Activated T-cell treated with anti-CD3 and anti-CD28 coated beads for 48 hours (primary cell): ENCODE data around the gene CD276.
"Not testable (repeated sequence)": the region's sequence is repeated elsewhere in the genome, so short reads cannot be mapped to it uniquely, and the experiment has no call there.

ENCODE experiments used
- DNase-seq: peaks from one replicate; pipeline ENCODE4 v3.0.0-alpha.2; 2020; ENCODE audit warnings: low read depth

CD276 gene

DNA sequence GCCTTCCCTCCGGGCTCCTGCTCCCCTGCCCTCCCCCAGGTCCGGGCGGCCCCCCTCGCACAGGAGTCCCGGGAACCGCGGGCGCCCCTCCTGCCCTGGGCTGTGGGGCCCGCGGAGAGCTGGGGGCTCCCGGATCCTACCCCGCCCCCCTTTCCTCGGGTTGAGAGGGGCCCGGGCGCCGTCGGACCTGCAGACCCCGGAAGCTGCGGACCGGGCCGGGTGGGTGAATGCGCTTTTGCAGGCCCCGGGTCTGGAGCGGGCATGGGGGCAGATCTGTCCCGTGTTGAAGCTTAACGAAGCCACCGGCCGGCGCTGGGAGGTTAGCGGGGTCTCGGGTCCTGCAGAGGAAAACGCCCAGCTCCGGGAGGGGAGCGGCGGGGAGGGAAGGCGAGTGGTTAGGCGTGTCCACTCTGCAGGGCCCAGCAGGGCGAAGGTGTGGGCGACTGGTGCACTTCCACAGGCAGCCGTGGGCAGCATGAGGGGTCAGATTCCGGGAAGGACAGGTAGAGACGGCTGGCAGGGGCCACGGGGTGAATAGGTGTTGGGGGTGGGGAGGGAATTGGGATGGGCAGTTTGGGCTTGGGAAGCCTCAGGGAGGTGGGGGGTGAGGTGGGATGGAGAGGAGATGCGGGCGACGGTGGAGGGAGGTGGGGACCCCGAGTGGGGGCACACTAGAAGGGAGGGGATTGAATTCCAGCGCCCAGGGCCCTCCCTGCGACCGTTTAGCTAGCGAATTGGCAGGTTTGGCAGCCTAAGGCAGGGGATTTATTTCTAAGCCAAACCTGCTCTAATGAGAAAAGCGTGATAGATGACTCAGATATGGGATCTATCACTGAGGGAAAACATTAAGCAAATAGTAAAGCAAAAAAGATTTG is 635 bp downstream of the CD276 start:
- DNase-seq = no peak

DNA sequence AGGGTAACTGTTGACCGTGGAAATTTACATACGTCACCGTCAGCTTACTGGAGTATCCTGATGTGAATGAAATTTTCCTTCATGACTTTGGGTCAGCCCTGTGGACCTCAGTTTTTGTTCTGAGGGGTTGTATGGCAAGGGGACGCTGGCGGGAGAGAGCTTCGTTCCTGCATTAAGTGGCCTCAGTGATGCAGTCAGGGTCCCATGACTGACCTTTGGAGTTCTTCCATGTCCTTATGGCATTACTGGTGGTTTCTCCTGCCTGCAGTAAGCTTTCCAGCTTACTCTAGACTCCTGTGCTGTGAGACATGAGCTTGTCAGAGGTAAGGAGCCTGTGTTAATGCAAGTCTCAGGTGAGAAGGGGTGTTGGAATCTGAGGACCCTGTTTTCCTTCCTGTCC is 1.8 kb downstream of the CD276 start:
- no peak for DNase-seq

DNA sequence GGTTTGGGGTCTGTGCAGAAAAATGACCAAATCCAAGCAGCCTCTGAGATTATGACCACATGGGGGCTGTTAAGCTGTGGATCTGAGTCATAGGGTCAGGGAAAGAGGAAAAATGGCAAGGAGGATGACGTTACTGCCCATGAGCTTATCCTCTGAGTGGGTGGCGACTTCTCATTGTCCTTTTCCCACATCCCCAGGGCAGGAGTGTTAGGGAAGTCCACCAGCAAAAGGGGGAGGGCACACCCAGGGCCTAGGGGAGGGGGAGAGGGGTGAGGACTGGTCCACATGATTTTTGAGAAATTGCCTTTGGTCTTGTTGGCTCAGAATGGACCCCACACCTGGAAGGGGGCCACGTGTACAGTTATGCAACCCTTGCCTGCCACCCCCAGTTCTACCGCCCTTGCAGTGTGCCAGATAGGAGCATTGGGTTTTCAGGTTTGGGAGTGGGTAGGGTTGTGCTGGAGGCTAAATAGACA is 2.6 kb downstream of the CD276 start:
- DNase-seq = no peak

DNA sequence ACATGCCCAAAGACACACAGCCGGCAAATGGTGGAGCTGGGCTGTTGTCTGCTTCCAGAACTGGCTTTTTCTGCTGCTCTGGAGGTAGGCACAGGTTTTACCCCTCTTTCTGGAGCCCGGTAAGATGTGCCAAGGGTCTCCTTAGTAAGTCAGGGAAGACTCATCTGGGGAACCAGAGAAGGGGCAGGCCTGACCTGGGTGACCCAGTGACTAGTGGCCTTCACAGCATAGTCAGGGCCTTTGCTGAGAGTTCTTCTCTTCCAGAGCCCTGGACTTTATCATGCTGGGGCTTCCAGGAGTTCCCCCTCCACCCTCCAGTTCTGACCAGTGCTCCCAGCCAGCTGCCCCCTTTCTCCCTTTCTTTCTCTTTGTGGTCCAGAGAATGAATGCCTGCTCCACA is 3.2 kb downstream of the CD276 start:
- DNase-seq = no peak

DNA sequence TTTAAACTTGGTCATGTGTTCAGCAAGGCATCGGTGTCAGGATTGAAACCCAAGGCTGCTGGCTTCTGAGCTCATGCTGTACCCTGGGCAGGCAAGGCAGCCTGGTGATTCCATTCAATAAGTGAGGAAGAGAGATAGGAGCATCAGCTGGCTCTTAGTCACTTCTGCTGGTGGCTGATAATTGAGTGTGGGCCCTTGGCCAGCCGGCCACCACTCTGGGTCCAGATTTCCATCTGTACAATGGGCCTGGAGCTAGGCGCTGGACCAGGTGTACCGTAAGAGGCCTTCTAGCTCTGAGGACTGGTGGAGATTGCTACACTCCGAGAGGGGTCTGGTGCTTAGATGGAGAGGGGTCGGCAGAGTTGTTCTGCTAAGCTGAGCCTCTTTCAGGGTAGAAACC is 4.3 kb downstream of the CD276 start:
- no peak for DNase-seq

DNA sequence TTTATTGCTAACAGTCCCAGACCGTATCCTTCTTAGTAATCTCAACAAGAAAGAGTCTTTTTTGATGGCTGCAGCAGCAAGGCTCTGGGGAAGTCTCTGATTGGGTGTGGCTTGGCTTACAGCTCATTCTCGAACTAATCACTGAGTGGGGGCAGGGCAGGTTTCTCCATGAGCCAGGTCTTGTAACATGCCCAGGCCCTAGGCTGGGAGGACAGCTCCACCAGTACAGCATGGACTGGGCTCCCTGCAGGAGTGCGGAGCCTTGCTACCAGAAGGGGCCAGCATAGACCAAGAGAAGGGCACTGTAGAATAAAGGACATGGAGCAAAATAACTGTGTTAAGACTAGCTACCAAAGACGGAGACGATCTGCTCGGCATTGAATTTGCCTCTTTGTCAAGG is 7.2 kb downstream of the CD276 start:
- DNase-seq = no peak

DNA sequence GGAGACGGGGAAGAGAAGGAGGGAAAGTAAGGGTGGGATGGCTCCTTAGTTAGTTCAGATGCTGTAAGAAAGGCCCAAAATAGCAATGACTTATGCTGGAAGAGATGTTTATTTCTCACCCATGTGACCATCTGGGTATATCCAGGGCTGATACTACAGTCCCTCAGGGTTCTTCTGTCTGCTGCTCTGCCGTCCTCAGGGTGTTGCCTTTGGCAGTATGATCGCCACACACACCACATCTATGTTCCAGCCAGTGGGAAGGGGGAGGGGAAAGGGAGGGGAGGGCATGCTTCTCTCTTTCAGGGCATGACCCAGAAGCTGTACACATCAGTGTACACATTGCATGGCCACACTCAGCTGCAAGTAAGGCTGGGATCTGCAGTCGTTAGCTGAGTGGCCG is 10.2 kb downstream of the CD276 start:
- no peak for DNase-seq

DNA sequence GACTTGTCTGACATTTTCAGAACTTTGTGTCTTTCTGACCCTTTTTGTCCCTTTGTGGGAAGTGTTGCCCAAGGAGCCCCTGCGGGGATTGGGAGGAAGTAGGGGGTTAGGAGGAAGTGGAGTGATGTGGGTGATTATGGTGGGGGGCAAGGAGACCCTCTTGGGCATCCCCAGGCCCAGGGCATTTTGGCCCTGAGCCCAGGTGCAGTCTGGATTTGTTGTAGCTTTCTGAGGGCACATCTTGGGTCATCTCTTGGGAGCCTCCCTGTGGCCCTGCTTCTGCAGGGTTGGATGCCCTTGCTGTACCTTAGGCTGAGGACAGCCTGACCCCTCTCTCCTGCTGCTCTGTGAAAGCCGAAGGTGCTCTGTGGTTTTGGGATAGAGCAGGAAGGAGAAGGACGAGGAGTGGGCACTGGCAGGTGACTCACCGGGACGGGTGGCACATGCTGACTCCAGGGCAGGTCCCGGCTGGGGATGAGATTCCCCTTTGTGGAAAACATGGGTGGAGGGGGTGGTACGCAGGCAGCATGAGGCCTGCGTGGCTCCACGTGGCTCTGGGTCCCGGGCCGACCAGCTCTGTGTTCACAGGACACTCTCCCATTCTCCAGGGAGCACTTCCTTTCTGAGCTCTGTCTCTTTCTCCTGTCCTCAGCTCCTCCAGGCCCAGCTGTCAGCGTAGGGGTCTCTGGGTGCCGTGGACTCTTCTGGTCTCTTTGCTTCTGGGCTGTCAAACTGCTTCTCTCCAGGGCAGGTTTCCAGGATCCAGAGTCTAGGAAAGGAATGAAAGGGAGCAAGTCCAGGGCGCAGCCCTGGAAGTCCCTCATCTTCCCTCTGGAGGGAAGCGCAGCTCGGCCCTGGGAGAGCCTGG is 11.8 kb downstream of the CD276 start:
- DNase-seq = no peak

DNA sequence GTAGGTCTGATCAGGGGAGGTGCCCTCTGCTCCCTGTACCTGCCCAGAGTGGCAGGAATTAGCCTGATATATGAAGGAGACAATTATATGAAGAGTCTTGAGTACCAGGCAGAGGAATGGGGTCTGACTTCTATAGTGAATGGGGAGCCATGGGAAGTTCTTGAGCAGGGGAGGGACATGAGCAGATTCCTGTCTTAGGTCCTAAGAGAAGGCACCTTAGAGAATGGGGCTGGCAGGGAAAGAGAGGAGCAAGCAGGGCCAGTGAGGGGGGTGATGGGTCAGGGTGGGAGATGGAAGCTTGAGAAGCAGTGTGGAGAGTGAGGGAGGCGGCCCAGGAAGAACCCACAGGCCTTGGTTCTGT is 12.4 kb downstream of the CD276 start:
- DNase-seq = no peak

DNA sequence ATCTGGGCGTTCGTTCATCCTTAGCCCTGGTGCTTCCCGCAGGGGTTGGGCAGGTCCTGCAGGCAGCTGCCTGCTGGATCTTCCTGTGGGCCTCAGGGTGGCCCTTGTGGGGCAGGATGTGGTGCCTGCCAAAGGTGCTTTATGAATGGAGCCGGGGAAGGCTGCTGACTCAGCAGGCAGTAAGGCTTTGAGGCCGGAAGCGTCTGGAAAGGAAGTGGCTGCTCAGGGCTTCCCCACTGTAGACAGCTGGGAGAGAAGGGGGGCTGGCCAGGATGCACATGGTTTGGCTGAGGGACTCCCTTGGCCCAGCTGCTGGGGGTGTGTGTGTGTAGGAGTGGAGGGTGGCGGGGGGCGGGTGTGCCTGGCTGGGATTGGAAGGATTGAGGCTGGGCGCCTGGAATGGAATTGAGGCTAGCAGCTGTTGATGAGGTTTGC is 12.9 kb downstream of the CD276 start:
- DNase-seq = peak; percentile 72

DNA sequence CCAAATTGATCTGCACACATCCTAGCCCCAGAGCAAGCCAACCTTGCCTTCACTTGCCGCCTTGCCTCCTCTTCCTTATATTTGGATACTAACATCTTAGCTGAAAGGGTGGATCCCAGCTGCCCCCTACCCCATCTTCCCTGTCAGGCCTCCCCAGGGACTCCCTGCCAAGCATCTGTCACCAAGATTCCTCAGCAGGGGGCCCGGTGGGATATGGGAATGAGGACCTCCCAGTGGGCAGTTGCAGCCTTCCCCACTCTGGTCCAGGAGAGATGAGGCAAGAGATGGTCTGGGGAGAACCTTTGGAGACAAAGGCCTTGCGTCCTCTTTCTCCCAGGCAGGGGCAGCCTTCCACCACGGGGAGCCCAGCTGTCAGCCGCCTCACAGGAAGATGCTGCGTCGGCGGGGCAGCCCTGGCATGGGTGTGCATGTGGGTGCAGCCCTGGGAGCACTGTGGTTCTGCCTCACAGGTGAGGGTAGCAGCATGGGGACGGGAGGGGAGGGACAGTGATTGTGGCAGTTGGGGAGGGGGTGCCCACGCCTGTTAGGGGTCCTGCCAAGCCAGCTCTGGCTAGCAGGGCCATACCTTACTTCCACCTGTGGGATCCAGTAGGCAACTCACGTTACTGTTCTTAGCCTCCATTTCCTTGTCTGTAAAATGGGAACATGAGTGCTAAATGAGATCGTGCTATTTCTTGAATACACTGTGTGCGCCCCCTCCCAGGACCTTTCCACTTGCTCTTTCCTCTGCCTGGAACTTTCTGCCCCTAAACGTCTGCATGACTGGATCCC is 15.3 kb downstream of the CD276 start:
- DNase-seq = no peak

DNA sequence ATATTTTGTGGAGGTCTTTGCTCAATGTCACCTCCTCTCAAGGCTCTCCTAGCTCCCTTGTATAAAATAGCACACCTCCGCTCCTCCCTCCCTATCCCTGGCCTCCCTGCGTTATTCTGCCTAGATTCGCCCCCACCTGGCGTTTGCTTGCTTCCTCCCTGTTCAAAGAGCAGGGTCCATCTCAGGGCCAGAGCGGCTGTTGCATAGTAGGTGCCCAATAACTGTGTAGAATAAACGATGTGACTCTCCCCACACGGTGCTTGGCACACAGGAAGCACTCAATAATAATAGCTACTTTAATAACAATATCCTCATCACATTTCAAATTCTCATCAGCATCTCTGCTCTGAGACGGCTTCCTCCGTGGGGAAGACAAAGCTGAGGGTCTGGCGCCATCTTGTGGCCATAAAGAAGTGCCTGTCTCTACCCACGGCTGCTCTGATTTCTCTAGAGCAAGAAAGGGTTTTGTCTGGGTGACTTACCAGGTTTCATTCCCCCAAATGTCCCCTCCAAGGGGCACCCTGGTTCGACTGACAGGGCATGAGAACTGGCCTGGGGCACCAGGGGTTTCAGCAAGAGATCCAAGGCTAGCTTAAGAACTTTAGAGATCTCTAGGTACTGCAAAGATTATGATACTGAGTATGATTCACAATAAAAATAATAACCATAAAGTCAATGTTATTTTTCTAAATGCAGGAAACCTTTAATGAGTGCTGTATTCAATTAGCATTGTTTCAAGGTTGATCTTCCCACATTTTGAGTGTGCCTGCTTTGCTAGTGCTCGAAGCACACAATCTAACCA is 16.1 kb downstream of the CD276 start:
- DNase-seq = peak; percentile 54

DNA sequence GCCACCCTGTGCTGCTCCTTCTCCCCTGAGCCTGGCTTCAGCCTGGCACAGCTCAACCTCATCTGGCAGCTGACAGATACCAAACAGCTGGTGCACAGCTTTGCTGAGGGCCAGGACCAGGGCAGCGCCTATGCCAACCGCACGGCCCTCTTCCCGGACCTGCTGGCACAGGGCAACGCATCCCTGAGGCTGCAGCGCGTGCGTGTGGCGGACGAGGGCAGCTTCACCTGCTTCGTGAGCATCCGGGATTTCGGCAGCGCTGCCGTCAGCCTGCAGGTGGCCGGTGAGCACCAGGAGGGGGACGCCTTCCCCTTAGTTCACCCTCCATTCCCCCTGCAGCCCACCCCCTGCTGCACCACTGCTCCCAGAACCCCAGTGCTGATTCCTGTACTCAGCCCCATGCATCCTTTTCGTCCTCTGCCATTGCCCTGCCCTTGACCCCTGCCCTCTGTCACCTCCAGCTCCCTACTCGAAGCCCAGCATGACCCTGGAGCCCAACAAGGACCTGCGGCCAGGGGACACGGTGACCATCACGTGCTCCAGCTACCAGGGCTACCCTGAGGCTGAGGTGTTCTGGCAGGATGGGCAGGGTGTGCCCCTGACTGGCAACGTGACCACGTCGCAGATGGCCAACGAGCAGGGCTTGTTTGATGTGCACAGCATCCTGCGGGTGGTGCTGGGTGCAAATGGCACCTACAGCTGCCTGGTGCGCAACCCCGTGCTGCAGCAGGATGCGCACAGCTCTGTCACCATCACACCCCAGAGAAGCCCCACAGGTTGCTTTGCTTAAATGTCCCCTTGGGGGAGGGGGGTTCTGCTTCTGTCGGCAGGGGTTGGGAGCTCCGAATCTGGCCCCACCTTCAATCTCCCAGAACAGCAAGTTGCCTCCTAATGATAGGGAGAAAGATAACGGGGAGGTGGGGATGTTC is 18.4 kb downstream of the CD276 start:
- DNase-seq = not testable (repeated sequence)

DNA sequence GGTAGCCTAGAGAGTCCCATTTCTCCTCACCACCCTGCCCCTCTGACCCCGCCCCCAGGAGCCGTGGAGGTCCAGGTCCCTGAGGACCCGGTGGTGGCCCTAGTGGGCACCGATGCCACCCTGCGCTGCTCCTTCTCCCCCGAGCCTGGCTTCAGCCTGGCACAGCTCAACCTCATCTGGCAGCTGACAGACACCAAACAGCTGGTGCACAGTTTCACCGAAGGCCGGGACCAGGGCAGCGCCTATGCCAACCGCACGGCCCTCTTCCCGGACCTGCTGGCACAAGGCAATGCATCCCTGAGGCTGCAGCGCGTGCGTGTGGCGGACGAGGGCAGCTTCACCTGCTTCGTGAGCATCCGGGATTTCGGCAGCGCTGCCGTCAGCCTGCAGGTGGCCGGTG is 19.4 kb downstream of the CD276 start:
- not testable (repeated sequence) for DNase-seq

DNA sequence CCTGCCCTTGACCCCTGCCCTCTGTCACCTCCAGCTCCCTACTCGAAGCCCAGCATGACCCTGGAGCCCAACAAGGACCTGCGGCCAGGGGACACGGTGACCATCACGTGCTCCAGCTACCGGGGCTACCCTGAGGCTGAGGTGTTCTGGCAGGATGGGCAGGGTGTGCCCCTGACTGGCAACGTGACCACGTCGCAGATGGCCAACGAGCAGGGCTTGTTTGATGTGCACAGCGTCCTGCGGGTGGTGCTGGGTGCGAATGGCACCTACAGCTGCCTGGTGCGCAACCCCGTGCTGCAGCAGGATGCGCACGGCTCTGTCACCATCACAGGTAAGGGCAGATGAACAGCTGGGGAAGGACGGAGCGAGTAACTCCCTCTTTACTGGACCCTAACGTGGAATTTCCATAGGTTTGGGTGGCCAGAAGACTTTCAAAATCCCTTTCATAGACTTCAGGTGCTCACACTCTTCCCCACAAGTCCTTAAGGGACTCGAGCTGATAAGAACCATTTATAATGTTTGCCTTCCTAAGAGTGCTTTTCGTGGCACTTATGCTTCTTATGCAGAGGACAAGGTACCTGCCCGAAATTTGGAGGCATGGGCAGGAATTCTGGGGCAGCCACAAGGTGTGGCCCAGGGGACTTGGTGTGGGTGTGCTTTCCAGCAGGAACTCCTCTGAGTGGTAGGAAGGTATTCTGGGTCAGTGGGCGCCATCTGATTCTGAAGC is 20.1 kb downstream of the CD276 start:
- not testable (repeated sequence) for DNase-seq

DNA sequence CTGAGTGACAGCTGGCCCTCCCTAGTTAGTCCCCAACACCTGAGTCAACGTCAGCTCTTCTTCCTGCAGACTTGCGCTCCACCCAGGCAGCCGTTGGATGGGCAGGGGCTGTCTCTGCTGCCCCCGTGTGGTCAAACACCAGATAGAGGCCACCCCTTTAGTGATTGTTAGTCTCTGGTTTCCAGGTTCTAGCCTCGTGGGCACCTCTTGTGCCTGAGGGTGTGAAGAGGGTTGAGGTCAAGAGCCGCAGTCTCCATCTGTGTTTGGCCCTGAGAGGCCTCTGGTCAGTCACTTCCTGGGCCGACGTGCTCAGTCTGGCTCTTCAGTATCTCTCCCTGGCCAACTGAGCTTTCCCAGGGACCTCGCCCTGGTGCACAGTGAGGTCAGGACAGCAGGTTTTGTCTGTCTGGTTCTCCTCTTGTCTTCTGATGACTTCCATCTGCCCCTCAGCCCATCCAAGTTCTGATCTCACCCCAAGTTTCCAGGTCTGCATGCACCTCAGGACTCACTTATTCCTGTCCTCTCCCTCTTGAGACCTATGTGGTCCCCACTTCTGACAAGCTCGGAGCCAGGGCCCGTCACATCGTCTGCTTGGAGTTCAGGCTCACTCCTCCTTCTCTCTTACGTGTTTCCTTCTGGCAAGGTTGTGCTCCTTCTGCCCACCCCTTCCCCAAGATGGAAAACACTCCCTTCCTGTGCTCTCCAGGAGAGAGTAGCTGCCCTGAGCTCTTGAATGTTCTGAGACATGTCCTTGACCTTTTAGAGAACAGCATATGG is 20.9 kb downstream of the CD276 start:
- peak; percentile 70 for DNase-seq

DNA sequence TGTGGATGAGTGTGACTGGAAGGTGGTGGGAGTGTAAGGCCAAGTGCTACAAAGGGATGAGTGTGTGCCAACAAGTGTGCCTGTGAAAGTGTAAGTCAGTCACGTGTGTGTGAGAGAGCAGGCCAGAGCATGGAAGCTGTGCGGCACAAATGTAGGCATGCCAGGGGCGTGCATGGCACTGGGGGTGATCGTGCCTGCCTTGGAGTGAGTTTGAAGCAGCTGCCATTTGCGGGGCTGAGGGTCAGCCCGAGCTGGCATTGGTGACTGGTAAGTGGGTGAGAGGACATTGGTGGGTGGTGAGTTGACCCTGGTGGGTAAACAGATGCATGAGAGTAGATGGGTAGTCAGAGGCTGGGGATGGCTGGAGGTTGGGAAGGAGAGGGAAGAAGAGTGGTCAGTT is 24.5 kb downstream of the CD276 start:
- DNase-seq = no peak

DNA sequence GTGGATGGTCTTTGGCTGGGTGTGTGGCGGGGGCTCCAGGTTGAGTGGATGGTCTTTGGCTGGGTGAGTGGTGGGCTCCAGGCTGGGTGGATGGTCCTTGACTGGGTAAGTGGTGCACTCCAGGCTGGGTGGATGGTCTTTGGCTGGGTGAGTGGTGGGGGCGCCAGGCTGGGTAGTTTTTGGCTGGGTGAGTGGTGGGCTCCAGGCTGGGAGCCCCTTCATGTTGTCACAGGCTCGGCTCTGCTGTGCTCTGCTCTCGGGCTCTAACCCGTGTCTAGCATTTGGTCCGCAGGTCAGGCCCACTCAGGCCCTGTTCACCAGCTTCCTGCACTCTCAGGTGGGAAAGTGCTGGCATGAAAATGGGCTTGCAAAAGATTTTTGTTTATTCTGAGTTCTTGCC is 25.1 kb downstream of the CD276 start:
- no peak for DNase-seq

DNA sequence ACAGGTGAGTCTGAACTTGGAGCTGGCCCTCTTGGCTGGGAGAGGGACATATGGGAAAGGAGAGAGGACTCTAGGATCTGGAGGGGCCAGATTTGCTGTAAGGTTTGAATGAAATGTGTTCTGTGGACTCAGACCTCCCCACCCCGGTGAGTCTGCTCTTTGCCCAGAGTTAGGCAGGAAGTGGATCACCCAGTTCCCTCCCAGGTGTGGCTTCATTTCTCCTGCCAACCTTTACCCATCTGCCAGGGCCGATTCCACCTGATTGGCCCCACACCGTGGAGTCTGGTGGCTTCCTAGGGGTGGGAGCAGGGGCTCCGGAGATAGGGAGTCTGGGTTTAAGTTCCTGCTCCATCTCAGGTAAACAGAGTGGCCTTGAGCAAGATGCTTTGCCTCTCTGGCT is 25.5 kb downstream of the CD276 start:
- DNase-seq = no peak
